ENCODE results near the gene GAD2.

The GAD2 gene

DNA sequence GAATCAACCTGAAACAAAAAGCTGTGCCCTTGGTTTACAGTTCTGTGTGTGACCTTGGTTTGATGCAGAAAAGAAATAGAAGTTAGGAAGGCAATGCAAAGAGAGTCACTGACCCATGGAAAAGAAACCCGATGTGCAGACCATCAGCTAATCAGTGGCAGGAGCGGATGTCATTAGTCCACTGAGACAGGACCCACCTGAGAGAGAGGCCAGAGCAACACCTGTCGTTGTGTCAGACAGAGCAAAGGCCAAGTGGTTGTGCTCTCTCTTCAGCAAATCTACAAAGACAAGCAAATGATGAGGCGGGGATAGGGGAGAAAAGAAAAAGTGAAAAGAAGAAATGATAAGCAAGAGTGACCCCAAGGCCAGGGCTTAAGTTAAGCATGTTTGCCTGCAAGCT lies 8.7 kb downstream of the GAD2 start:
- Histone ChIP-seq H3K27me3 (ENCODE audit: control insufficient read depth, low read length) (no peaks in the 10 kb centered on the region), H3K27ac (ENCODE audit: low read depth, low read length) (no peak overlapping the region), H3F3A (ENCODE audit: control insufficient read depth, insufficient read depth) (no peaks in the 10 kb centered on the region), H3K4me1 (ENCODE audit: control insufficient read depth, low read length) (peaks cover 18% of the 10 kb centered on the region), H3K36me3 (ENCODE audit: control insufficient read depth, low read length) (no peaks in the 10 kb centered on the region), H3K9me2 (replicated peaks; ENCODE audit: control insufficient read depth, low read length) (no peaks in the 10 kb centered on the region), H3K9me3 (ENCODE audit: control insufficient read depth, insufficient read depth, low read length) (no peaks in the 10 kb centered on the region), H4K20me1 (ENCODE audit: control insufficient read depth, insufficient read depth, low read depth, low read length) (no peaks in the 10 kb centered on the region), H3K79me2 (ENCODE audit: control insufficient read depth, low read length) (no peaks in the 10 kb centered on the region), H3K4me3 (ENCODE audit: low read length) (no peak overlapping the region; the same call in 1 of the 2 replicates), H3K4me2 (ENCODE audit: low read length) (peak overlapping the region; percentile 15)
- TF ChIP-seq CTCF (IDR thresholded peaks at IDR 0.05; ENCODE audit: low read depth, low read length, poor library complexity, severe bottlenecking): no peak
- no peak for TF ChIP-seq EZH2phosphoT487 (IDR thresholded peaks at IDR 0.05; ENCODE audit: borderline replicate concordance, low read length)

DNA sequence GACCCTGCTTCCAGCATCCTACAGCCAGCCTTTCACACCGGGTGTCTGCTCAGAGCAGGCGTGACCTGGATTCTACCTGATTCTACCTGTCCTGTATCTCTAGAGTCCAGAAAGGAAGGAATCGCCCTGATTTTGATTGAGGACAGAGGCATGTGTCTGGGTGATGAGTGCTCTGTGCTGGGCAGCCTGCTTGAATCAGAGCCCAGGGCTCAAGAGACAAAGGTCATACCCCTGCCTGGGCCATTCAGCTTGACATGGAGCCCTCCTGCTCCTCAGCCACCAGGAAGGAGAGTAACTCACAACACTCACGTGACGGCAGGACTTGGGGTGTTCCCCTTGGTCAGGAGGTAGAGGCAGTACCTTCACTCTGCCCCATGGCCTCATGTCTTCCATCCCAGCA lies 11.2 kb downstream of the GAD2 start:
- H3K27ac ChIP-seq (ENCODE audit: low read depth, low read length): no peak overlapping the region
- no peaks in the 10 kb centered on the region for H3F3A ChIP-seq (ENCODE audit: control insufficient read depth, insufficient read depth)
- no peak for TF ChIP-seq CTCF (IDR thresholded peaks at IDR 0.05; ENCODE audit: low read depth, low read length, poor library complexity, severe bottlenecking)
- no peak for TF ChIP-seq EZH2phosphoT487 (IDR thresholded peaks at IDR 0.05; ENCODE audit: borderline replicate concordance, low read length)
- no peaks in the 10 kb centered on the region for H3K9me3 ChIP-seq (ENCODE audit: control insufficient read depth, insufficient read depth, low read length)
- no peaks in the 10 kb centered on the region for H3K9me2 ChIP-seq (replicated peaks; ENCODE audit: control insufficient read depth, low read length)
- no peaks in the 10 kb centered on the region for H3K27me3 ChIP-seq (ENCODE audit: control insufficient read depth, low read length)
- H3K36me3 ChIP-seq (ENCODE audit: control insufficient read depth, low read length): no peaks in the 10 kb centered on the region
- H3K4me2 ChIP-seq (ENCODE audit: low read length): no peak overlapping the region
- no peaks in the 10 kb centered on the region for H3K79me2 ChIP-seq (ENCODE audit: control insufficient read depth, low read length)
- H3K4me3 ChIP-seq (ENCODE audit: low read length): no peak overlapping the region
- H3K4me1 ChIP-seq (ENCODE audit: control insufficient read depth, low read length): peaks cover 21% of the 10 kb centered on the region
- H4K20me1 ChIP-seq (ENCODE audit: control insufficient read depth, insufficient read depth, low read depth, low read length): no peaks in the 10 kb centered on the region

DNA sequence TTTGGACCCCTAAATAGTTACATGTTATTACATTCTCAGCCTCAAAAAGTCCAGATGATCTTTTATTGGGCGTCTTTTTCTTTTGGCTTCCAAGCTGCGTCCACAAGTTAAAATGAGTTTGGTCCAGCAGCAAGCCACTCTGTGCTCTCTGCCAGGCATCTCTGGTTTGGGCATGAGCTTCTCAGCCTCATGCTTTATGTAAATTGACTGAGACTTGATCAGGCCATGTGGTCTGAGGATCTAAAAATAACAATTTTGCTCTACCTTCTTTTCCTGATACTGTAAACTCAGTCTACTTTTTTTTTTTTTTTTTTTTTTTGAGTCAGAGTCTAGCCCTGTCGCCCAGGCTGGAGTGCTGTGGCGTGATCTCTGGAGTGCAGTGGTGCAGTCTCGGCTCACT lies 15.6 kb downstream of the GAD2 start:
- no peaks in the 10 kb centered on the region for H3K79me2 ChIP-seq (ENCODE audit: control insufficient read depth, low read length)
- no peaks in the 10 kb centered on the region for H3F3A ChIP-seq (ENCODE audit: control insufficient read depth, insufficient read depth)
- no peaks in the 10 kb centered on the region for H3K9me3 ChIP-seq (ENCODE audit: control insufficient read depth, insufficient read depth, low read length)
- H3K4me1 ChIP-seq (ENCODE audit: control insufficient read depth, low read length): peaks cover 3% of the 10 kb centered on the region; the same call in 1 of the 2 replicates
- no peak overlapping the region for H3K27ac ChIP-seq (ENCODE audit: low read depth, low read length)
- no peaks in the 10 kb centered on the region for H4K20me1 ChIP-seq (ENCODE audit: control insufficient read depth, insufficient read depth, low read depth, low read length)
- H3K27me3 ChIP-seq (ENCODE audit: control insufficient read depth, low read length): no peaks in the 10 kb centered on the region
- no peaks in the 10 kb centered on the region for H3K36me3 ChIP-seq (ENCODE audit: control insufficient read depth, low read length)
- no peak for TF ChIP-seq EZH2phosphoT487 (IDR thresholded peaks at IDR 0.05; ENCODE audit: borderline replicate concordance, low read length)
- TF ChIP-seq CTCF (IDR thresholded peaks at IDR 0.05; ENCODE audit: low read depth, low read length, poor library complexity, severe bottlenecking): no peak
- H3K9me2 ChIP-seq (replicated peaks; ENCODE audit: control insufficient read depth, low read length): no peaks in the 10 kb centered on the region
- no peak overlapping the region for H3K4me3 ChIP-seq (ENCODE audit: low read length)
- H3K4me2 ChIP-seq (ENCODE audit: low read length): no peak overlapping the region

DNA sequence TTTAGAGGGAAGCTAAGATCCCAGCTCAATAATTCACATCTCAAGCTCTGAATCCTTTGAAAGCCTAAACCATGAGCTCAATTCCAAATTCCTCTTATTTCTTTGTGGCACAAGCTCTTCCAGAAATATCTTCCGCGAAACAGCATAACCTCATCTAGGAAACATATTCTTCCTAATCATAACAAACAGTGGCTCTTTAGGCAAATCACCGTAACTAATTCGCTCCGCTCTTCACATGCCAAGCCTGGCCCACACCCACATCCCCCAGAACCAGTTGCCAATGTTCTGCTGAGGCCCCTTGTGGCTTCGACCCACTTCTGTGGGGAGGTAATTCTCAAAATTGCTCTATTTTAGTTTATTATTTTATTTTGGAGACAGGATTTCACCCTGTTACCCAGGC lies 19.2 kb downstream of the GAD2 start:
- H3K36me3 ChIP-seq (ENCODE audit: control insufficient read depth, low read length): no peaks in the 10 kb centered on the region
- H3F3A ChIP-seq (ENCODE audit: control insufficient read depth, insufficient read depth): no peaks in the 10 kb centered on the region
- H3K9me2 ChIP-seq (replicated peaks; ENCODE audit: control insufficient read depth, low read length): no peaks in the 10 kb centered on the region
- H3K4me1 ChIP-seq (ENCODE audit: control insufficient read depth, low read length): peaks cover 3% of the 10 kb centered on the region; the same call in 1 of the 2 replicates
- H3K79me2 ChIP-seq (ENCODE audit: control insufficient read depth, low read length): no peaks in the 10 kb centered on the region
- no peak overlapping the region for H3K4me3 ChIP-seq (ENCODE audit: low read length)
- no peak overlapping the region for H3K4me2 ChIP-seq (ENCODE audit: low read length)
- no peaks in the 10 kb centered on the region for H4K20me1 ChIP-seq (ENCODE audit: control insufficient read depth, insufficient read depth, low read depth, low read length)
- TF ChIP-seq CTCF (IDR thresholded peaks at IDR 0.05; ENCODE audit: low read depth, low read length, poor library complexity, severe bottlenecking) (no peak), EZH2phosphoT487 (IDR thresholded peaks at IDR 0.05; ENCODE audit: borderline replicate concordance, low read length) (no peak)
- H3K27ac ChIP-seq (ENCODE audit: low read depth, low read length): no peak overlapping the region
- H3K9me3 ChIP-seq (ENCODE audit: control insufficient read depth, insufficient read depth, low read length): no peaks in the 10 kb centered on the region
- no peaks in the 10 kb centered on the region for H3K27me3 ChIP-seq (ENCODE audit: control insufficient read depth, low read length)

Measured in DOHH2 (cell line).